Activated gamma-delta T cell treated with Interleukin-2 at 50 U/mL for 16 hours (primary cell): Measurements from ENCODE around the gene GIN1.
"Not testable (repeated sequence)": the region's sequence is repeated elsewhere in the genome, so short reads cannot be mapped to it uniquely, and the experiment has no call there.

Source experiments
- DNase-seq: peaks from one replicate; pipeline ENCODE4 v3.0.0-alpha.2; 2020

The GIN1 gene

DNA sequence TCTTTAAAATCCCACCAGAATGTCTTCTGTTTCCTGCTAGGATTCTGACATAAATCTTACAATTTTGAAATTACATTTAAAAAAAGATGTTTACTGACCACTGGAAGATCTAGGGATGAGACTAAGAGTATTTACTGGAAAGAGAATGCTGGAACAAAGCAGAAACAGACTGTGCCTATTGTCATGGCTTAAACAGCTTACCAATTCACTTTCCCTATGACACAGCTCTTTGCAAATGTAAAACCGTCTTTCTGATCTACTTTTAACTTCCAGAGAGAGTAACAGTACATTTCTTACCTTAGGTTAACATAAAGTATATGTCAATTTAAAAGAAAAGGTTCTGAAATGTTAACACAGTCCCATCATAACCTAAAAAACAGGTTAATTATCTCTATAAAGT is 10.7 kb downstream of the GIN1 start:
- no peak for DNase-seq

DNA sequence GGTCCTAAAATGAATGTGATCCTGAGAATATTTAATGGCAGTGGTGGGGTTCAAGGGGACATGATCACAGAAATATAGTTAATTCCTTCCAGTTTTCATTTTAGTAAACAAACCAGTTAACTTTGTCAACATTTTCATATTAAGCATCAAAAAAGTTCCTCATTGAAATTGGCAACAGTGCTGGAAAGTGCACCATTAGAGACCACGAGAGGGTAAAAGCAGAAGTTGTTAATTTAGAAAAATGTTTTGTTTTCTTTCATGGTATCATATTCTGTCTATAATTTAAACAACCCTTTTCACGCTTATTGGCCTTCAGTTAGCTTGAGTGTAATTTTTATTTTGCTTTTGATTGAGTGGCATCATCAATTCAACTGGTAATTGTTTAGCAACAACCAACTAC is 11.9 kb downstream of the GIN1 start:
- DNase-seq = no peak

DNA sequence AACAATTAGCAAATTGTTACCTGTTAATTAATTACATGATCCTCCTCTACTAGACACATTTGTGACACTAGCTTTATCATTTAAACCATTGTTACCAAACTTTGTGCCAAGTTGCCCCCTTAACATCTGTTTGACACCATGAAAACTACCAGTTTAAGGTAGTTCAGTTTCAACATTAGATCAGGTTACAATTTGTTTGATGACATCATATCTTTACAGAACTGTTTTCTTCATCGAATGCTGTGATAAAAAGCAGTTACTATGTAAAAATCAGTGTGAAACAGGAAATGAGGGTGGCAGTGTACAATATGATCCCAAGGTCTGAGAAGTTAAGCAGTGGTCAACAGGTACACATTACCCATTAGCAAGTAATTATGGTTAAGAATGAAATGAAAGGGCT is 17.7 kb downstream of the GIN1 start:
- no peak for DNase-seq

DNA sequence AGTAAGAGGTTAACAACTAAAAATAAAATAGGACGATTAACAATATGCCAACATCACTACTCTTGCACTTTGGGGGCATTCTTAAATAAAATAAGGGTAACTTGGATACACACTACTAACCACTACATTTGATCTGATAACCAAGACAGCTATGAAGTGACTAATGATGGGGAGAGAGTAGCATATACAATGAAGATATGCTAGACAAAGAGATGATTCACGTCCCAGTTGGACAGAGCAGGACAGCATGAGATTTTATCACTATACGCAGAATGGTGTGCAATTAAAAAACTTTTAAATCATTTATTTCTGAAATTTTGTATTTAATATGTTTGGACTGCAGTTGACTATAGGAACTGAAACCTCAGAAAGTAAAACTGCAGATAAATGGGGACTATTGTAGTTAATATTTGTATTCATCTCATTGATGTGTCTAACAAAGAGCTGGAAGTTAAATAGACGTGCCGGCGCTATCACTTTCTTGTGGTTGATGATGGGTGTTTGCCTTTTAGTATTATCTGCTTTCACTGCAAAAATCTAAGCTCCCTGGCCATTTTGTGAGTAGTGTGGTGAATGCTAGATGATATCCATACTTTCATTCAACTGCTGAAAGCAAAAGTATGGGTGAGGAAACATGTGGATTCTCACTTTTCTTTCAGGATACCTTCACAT is 18.7 kb downstream of the GIN1 start:
- no peak for DNase-seq

DNA sequence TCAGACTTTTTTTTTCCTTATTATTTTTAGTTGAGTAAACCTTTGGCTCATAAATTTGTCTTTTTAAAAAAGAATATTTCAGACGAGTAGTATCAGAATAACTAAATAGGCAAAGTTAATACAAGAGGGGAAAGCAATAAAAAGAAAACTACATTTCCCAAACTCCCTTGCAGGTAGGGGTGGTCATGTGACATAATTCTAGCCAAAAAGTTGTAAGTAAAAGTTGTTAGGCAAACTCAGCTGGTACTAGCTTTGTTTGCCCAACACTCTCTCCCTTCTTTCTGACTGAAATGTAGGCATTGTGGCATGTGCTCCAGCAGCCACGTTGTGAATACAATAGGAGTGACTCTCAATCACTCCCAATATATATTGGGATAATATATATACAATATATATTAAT is 20.9 kb downstream of the GIN1 start:
- DNase-seq = no peak

DNA sequence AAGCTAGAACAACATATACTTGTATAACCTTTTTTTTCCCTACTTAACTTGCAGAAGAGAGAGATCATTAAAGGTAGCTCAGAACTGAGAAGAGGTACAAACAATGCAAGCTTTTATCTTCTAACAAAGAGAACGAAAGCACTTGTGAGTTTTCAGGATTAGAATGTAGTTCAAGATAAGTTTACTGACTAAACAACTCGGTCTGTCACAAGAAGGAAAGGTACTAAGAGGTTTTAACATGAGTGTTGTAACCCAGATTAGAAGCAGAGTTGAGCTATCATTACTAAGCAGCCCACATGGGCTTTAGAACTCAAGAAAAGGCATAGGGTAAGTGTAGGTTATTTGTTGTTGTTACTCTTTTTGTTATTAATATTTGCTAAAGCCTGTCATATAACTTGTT is 25.2 kb downstream of the GIN1 start:
- DNase-seq = no peak

DNA sequence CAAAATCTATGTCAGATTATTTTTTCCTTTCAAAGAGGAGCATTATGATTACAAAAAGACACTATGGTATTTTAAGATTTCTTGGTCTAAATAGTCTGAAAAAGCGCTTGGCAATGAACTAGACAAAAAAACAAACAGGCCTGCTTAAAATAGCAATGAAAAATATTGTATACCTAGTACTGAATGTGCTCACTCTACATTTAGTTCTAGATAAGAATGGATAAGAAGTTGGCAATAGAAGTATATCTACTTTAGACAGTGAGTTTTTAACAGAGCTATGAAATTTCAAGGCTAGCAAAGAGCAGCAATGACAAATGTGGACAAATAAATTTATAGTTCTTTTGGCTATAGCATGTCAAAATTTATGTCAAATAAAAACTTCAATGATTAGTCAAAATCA is 26.2 kb downstream of the GIN1 start:
- no peak for DNase-seq

DNA sequence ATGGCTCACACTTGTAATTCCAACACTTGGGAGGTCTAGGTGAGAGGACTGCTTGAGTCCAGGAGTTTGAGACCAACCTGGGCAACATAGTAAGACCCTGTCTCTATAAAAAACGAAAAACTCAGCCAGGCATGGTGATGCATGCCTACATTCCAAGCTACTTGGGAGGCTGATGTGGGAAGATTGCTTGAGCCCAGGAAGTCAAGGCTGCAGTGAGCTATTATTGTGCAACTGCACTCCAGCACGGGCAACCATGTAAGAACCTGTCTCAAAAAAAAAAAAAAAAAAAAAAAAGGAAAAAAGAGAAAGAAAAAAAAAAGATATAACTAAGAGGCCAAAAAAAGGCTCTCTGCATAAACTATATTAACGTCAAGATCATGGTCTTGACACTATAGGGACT is 27.3 kb downstream of the GIN1 start:
- DNase-seq = no peak

DNA sequence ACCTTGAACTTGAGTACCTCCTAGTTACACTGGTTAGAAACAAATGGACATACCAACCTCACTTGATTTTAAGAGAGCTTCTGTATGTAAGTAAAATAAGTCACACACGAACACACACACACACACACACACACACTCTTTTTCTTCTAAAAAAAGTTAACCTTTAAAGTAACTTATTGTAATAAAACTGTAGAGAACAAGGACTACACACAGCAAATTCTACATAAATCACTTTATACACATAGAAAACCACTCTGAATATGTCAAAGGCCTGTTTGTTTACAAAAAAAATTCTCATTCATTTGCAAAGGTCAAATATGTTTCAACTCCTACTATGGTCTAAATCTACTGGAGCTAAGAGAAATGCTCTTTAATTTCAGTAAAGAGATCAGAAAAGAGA is 29.1 kb downstream of the GIN1 start:
- no peak for DNase-seq

DNA sequence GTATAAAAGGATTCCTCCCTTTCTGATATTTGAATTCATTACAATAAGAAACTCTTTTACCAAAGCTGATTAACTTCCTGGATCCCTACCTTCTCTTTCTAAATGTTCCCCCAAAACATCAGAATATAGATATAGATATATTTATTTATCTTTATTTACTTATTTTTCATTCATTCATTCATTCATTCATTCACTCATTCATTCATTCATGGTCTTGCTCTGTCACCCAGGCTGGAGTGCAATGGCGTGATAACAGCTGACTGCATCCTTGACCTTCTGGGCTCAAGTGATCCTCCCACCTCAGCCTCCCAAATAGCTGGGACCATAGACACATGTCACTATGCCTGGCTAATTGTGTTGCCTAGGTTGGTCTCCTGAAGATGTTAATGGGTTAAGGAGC is 30.7 kb downstream of the GIN1 start:
- DNase-seq = no peak

DNA sequence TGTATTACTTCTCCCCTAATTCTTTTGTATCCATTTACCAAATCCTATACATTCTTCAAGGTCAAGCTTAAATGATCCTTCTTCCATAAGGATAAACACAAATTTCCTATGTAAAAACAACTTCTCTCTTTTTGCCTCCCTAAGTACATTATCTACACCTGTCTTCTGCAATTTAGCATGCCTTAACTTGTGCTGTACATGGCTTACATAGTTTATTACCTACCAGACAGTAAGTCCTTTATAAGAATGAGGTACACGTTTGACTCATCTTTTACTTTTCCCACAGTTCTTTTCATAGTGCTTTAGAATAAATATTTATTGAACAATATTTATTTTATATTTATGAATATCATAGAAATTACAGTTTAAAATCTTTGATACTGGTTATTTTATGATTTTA is 33.4 kb downstream of the GIN1 start:
- no peak for DNase-seq

DNA sequence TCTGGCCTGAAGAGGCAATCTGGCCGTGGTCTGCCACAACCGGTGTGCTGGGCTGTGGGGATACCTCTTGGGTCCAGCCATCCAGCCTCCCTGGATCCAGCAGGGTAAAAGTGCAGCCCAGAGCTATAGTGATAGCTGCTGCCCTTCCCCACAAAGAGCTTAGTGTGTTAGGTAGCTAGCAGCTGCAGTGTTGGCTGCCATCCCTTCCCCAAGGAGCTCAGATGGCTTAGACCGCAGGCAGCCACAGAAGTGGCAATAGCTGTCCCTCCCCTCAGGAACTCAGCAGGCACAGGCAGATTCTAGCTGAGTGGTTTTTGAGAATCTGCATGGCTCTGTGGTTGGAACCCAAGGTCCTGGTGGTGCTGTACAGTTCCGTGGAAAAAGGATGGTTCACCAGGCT is 40.1 kb downstream of the GIN1 start:
- no peak for DNase-seq

DNA sequence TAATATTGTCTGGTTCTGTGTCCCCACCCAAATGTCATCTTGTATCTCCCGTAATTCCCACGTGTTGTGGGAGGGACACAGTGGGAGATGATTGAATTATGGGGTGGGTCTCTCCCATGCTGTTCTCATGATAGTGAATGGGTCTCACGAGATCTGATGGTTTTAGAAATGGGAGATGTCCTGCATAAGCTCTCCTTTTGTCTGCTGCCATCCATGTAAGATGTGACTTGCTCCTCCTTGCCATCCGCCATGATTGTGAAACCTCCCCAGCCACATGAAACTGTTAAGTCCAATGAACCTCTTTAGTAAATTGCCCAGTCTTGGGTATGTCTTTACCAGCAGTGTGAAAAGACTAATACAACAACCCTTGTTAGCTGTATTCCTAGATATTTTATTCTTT is 44.5 kb downstream of the GIN1 start:
- DNase-seq = no peak

DNA sequence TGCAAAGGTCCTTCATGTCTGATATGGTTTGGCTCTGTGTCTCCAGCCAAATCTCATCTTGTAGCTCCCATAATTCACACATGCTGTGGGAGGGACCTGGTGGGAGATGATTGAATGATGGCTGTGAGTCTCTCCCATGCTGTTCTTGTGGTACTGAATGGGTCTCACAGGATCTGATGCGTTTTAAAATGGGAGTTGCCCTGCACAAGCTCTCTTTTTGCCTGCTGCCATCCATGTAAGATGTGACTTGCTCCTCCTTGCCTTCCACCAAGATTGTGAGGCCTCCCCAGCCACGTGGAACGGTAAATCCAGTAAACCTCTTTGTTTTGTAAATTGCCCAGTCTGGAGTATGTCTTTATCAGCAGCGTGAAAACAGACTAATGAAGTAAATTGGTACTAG is 46.4 kb downstream of the GIN1 start:
- not testable (repeated sequence) for DNase-seq

DNA sequence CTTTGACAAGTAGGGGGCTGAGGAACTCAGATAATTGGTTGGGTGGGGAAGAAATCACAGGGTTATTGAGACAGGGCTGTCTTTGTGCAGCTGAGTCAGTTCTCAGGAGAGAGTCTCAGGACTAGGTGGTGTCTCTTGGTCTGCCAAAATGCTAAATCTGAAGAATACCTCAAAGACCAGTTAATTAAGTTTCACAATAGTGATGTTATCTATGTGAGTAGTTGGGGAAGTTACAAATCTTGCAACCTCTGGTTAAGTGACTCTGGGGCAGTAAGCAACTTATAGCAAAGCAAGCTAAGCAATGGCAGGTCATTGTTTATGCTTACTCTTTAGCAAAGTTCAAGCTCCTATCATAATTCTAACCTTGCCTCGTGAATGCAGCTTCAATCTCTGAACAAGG is 53.6 kb downstream of the GIN1 start:
- DNase-seq = no peak

DNA sequence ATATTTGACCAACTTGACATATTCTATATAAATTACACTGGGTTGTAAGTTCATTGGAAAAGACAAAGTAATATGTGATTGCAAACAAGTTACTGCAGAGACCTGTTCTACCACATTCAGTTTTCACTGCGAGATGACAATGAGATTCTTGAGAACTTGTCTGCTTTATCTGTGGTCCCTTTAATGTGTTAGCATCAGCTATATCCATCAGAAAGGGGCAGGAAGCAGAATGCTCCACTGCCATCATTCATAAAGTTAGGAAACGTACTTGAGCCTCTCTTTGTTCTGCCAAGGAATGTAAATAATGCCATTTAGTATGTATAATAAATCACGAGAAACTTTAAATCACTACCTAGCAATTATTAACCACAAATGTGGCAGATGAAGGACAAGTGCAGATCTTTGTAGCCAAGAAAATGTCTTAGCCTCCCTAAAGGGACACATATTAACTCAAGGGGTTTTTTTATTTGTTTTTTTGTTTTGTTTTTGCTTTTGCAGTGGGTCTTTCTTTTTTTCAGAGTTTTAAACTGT is 59.4 kb downstream of the GIN1 start:
- no peak for DNase-seq

DNA sequence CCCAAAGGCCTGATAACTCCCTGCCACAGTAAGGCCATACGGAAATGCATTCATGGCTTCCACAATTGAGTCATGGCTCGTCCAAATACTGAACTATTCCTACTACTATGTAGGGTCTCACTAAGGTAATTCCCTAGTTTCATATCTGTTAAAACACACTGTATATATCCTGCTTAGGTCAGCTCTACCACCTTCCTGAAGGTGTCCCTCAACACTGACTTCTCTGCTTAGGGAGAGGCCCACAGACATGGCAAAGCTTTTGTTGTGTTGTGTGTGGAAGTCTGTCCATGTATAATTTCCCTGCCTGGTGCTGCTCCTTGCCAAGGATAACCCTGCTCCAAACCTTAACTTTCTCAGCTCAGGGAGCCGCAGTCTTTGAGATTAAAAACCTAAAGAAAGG is 60.4 kb downstream of the GIN1 start:
- DNase-seq = no peak

DNA sequence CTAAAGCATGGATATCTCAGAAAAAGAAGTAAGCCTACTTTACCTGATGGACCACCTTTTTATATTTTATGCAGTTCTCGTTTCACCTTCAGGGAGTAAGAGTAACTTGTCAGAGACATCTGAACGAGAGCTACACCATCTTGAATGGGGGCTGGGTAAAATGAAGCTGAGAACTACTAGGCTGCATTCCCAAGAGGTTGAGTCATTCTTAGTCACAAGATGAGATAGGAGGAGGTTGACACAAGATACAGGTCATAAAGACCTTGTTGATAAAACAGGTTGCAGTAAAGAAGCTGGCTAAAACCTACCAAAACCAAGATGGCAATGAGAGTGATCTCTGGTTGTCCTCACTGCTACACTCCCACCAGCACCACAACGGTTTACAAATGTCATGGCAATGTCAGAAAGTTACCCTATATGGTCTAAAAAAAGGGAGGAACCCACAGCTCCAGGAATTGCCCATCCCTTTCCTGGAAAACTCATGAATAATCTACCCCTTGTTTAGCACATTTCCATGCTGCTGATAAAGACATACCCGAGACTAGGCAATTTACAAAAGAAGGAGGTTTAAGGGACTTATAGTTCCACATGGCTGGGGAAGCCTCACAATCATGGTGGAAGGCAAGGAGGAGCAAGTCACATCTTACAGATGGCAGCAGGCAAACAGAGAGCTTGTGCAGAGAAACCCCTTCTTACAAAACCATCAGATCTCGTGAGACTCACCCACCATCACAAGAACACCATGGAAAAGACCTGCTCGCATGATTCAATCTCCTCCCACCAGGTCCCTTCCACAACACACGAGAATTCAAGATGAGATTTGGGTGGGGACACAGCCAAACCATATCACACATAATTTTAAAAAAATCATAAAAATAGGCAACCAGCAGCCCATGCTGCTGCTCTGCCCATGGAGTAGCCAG is 62.5 kb downstream of the GIN1 start:
- no peak for DNase-seq

DNA sequence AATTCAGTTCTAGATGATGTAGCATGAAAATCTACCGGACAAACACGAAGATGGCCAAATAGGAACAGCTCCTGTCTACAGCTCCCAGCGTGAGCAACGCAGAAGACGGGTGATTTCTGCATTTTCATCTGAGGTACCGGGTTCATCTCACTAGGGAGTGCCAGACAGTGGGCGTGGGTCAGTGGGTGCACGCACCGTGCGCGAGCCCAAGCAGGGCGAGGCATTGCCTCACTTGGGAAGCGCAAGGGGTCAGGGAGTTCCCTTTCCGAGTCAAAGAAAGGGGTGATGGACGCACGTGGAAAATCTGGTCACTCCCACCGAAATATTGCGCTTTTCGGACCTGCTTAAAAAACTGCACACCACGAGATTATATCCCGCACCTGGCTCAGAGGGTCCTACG is 73.2 kb downstream of the GIN1 start:
- DNase-seq = not testable (repeated sequence)

DNA sequence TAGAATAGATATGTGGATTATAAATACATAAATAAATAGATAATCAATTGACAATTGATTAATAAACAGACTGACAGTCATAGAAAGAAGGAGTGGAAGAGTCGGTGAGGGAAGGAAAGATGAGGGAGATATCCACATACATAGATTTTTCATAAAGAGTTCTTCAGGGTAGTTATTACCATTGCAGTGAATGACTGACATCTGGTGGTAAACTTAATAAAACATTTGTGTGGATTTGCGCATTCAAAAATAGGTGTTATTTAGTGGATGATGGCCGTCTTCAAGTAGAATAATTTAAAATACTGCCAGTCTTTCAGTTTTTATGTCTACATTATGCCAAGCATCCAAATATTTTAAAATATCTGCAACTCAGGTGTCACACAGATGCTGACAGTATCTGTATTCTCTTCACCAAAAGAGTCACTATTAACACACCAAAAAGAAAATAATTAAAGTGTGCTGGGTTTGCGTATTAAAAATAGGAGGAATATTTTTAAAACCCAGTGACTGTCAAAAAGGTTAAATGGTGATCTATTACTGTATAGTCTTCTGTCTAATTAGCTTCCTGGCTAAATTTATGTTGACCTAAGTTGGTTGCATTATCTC is 78.8 kb downstream of the GIN1 start:
- DNase-seq = no peak

DNA sequence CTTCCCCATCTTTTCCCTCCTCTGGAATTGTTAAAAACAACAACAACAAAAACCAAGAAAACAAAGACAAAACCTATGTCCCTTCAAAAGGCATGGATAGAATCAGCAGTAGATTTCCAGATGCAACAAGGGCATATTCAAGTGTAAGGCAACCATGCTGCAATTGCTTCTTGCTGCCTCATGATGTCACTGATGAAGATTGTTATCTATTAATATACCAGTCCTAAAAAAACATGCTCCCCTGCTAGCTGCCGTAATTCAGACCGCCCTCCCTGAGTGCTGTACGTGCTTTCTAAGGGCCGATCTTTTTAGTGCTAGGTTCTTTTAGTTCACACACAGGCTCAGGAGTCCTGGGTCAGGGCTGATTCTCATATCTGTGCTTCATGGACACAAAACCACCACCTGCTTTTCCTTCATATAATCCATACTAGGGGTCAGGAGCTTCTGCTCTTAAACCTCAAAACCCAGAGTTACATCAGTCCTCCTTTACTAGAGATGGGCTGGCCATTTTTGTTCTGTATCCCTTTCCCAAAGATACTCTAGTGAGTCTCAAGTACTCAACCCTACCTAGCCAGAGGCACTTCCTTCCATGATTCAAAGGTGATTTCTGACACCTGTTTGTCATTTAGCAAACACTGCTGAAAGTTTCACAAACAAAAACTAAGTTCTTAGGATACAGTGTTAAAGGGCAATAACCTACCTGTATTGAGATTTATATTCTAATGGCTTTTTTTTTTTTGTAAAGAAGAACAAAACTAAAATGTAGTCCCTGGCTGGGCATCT is 82.1 kb downstream of the GIN1 start:
- DNase-seq = no peak

DNA sequence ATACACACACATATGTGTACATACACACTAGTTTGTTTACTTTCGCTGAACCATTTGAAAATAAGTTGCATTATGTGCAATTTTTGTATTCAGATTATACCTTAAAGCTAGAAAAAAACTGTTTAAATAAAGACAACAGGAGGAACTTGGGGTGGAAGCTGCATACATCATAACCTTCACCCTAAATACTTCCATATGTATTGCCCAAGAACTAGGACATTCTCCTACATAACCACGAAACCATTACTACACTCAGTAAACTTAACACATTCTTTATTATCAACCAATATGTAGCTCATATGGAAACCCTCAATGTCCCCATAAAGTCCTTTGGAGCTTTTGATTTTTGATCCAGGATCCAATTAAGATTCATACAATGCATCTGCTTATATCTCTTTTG is 83.3 kb downstream of the GIN1 start:
- no peak for DNase-seq
